PC-9 (cell line): Measurements from ENCODE around the gene ENAH. TPM values are rescaled to one million over a fixed set of nuclear protein-coding genes. Genes with fewer than 3 reads are reported as not detected.

Experiments used
- BruUV-seq: library from RNA; stranded (reverse); fragments of 400-500 nt; replicated peaks from 2 replicates; lab custom pipeline; 2021; lab: Mats Ljungman, UMichigan
- CTCF ChIA-PET: fragments of 300-600 bp; sonication (Branson Sonifier 250); formaldehyde crosslinking; loops from one replicate; lab custom pipeline; 2022; ENCODE audit warnings: antibody characterized with exemption; lab: Charles Lee
- POLR2A ChIA-PET: fragments of 300-600 bp; sonication (Branson Sonifier 250); formaldehyde crosslinking; loops from one replicate; lab custom pipeline; 2022; ENCODE audit warnings: antibody characterized with exemption; ENCODE audit not compliant: unreplicated experiment; lab: Charles Lee
- DNase-seq, 2 experiments: peaks; one replicate each; pipeline versions ENCODE4 v3.0.0 to v3.0.0-alpha.2; 2015 to 2022; ENCODE audit warnings: mixed read lengths in 1 of 2
- H2AFZ ChIP-seq: fragments of 200-600 bp; sonication (generic); 2 replicates; pipeline ENCODE4 v1.8.1; 2017; ENCODE audit warnings: antibody characterized with exemption
- H3F3A ChIP-seq: fragments of 200-600 bp; sonication (generic); 2 replicates; pipeline ENCODE4 v1.8.1; 2017; ENCODE audit warnings: antibody characterized with exemption, mild to moderate bottlenecking, low read depth; ENCODE audit not compliant: insufficient read depth
- H3K27ac ChIP-seq: fragments of 200-600 bp; sonication (generic); 2 replicates; pipeline ENCODE4 v1.6.1; 2016; ENCODE audit warnings: mixed run types
- H3K27me3 ChIP-seq: fragments of 200-600 bp; sonication (generic); 2 replicates; pipeline ENCODE4 v1.6.1; 2016; ENCODE audit warnings: low read depth, mixed run types; ENCODE audit not compliant: insufficient read depth
- H3K36me3 ChIP-seq: fragments of 200-600 bp; sonication (generic); 2 replicates; pipeline ENCODE4 v1.6.1; 2016; ENCODE audit warnings: low read depth, mixed run types
- H3K4me1 ChIP-seq: fragments of 200-600 bp; sonication (generic); replicated peaks from 2 replicates; pipeline ENCODE4 v1.6.1; 2016; ENCODE audit warnings: mixed run types; ENCODE audit not compliant: insufficient read depth
- H3K4me2 ChIP-seq: fragments of 200-600 bp; sonication (generic); 2 replicates; pipeline ENCODE4 v1.6.1; 2017; ENCODE audit warnings: mixed run types
- H3K4me3 ChIP-seq: fragments of 200-600 bp; sonication (generic); 2 replicates; pipeline ENCODE4 v1.6.1; 2016; ENCODE audit warnings: mixed run types
- H3K79me2 ChIP-seq: fragments of 200-600 bp; sonication (generic); 2 replicates; pipeline ENCODE4 v1.6.1; 2017; ENCODE audit warnings: low read depth, mixed run types
- H3K9me2 ChIP-seq: fragments of 200-600 bp; sonication (generic); 2 replicates; pipeline ENCODE4 v1.8.1; 2017; ENCODE audit warnings: mild to moderate bottlenecking; ENCODE audit not compliant: insufficient read depth
- H3K9me3 ChIP-seq: fragments of 200-600 bp; sonication (generic); 2 replicates; pipeline ENCODE4 v1.8.1; 2016; ENCODE audit warnings: low read depth; ENCODE audit not compliant: insufficient read depth
- H4K20me1 ChIP-seq: fragments of 200-600 bp; sonication (generic); 2 replicates; pipeline ENCODE4 v1.8.1; 2017; ENCODE audit not compliant: insufficient read depth
- EZH2 ChIP-seq: fragments of 200-600 bp; sonication (generic); IDR thresholded peaks from 2 replicates; pipeline ENCODE4 v1.8.0; 2017; ENCODE audit warnings: antibody characterized with exemption, low read depth
- intact Hi-C: fragments of 100-400 bp; cut with micrococcal nuclease; formaldehyde crosslinking; loops from one replicate; pipeline ENCODE4 v1.10.0; 2022; ENCODE audit not compliant: unreplicated experiment
- total RNA-seq: library from RNA; stranded (reverse); gene quantifications from 2 replicates; pipeline ENCODE4 v1.2.3, GENCODE V29; 2021
- TF ChIP-seq, protein P1 (sequence below): fragments of 200-600 bp; sonication (generic); conservative IDR thresholded peaks from 2 replicates; pipeline ENCODE4 v1.6.1; 2017; ENCODE audit warnings: mixed run types, antibody characterized with exemption, mild to moderate bottlenecking, moderate library complexity

The ENAH gene
- total RNA-seq, 1 experiment from 2014 or later: 167 TPM

DNA sequence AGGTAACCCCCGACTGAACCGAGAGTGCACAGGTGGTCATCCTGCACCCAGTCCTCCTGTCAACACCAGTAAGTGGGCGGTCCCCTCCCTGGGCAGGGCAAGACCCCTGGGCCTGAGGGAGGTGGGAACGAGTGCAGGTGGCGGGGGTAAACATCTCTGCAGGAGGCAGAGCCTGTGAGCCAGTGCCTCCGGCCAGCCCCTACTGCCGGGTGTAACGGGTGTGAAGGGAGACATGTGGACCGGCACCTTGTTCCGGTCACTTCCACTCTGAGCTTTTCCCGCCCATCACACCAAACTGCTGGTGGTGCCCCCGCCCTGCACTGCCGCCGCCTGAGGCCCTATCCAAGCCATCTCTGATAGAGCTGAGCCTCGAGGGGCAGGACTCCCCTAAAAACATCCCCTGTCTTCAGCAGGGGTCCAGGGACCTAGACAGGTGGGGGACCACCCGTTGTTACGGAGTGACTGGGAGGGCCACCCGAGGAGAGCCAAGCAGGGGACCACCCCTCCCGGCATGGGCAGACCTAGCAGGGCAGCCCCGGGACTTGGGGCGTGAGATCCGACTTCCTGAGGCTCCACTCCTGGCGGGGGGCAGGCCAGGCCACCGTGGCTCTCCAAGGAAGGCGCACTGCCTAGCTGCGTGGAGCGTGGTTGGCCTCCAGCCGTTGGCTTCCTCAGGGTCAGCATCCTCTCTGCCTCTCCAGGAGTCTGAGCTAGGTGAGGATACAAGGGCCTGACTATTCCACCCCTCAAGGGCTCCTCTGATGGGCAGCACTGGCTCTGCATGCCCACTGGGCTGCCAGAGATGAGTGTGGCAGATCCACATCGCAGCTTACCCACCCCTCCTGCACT lies 181.2 kb downstream of the ENAH start:
- Histone ChIP-seq H3K9me2 (no peaks in the 10 kb centered on the region), H3K79me2 (no peaks in the 10 kb centered on the region), H3K4me1 (peaks cover 10% of the 10 kb centered on the region), H3K27ac (no peak overlapping the region), H3K9me3 (no peaks in the 10 kb centered on the region), H3F3A (0 out of 2 replicates have a peak, but pooled peaks cover 3% of the 10 kb centered on the region), H3K4me3 (no peak overlapping the region), H3K36me3 (no peaks in the 10 kb centered on the region), H3K4me2 (no peak overlapping the region), H3K27me3 (no peaks in the 10 kb centered on the region), H2AFZ (no peak overlapping the region), H4K20me1 (no peaks in the 10 kb centered on the region)
- no TSS peak for BruUV-seq
- CTCF ChIA-PET: interaction anchor here (0.7 kb wide), 1 partner anchor 301 kb away, joined by 3 read pairs; no protein-coding TSS in a partner anchor
- POLR2A ChIA-PET: no interaction called here
- no peak for TF ChIP-seq EZH2
- TF ChIP-seq, protein P1, sequence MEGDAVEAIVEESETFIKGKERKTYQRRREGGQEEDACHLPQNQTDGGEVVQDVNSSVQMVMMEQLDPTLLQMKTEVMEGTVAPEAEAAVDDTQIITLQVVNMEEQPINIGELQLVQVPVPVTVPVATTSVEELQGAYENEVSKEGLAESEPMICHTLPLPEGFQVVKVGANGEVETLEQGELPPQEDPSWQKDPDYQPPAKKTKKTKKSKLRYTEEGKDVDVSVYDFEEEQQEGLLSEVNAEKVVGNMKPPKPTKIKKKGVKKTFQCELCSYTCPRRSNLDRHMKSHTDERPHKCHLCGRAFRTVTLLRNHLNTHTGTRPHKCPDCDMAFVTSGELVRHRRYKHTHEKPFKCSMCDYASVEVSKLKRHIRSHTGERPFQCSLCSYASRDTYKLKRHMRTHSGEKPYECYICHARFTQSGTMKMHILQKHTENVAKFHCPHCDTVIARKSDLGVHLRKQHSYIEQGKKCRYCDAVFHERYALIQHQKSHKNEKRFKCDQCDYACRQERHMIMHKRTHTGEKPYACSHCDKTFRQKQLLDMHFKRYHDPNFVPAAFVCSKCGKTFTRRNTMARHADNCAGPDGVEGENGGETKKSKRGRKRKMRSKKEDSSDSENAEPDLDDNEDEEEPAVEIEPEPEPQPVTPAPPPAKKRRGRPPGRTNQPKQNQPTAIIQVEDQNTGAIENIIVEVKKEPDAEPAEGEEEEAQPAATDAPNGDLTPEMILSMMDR: no peak
- no peak for DNase-seq
- intact Hi-C loops: no loop called here

DNA sequence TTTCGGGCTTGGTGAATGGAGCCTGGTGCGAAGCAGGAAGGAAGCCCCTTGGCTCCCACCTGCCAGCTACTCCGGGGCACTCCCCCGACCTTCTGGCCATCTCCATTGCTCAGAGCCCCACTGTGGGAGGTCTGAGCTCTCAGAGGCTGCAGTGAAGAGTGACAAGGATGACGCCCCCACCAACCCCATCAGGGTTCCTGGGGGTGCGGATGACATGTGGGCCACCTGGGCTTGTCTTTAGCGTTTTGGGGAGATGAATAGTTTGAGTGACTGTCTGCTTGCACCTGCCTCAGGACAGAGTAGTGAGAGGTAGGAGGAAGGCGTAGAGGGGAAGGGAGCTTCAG lies 181.8 kb downstream of the ENAH start:
- Histone ChIP-seq H3K27ac (no peak overlapping the region), H3K4me2 (no peak overlapping the region), H3K27me3 (no peaks in the 10 kb centered on the region), H2AFZ (no peak overlapping the region), H3K36me3 (no peaks in the 10 kb centered on the region), H3K4me1 (peaks cover 16% of the 10 kb centered on the region), H3K4me3 (no peak overlapping the region), H3K9me3 (no peaks in the 10 kb centered on the region), H3F3A (peaks cover 9% of the 10 kb centered on the region; the same call in 1 of the 2 replicates), H3K9me2 (no peaks in the 10 kb centered on the region), H3K79me2 (no peaks in the 10 kb centered on the region), H4K20me1 (no peaks in the 10 kb centered on the region)
- CTCF ChIA-PET: interaction anchor here (0.6 kb wide), 1 partner anchor 657 kb away, joined by 4 read pairs; no protein-coding TSS in a partner anchor
- intact Hi-C loops: no loop called here
- BruUV-seq: no TSS peak
- POLR2A ChIA-PET: no interaction called here
- TF ChIP-seq EZH2: no peak
- TF ChIP-seq, protein P1: no peak
- DNase-seq: no peak

DNA sequence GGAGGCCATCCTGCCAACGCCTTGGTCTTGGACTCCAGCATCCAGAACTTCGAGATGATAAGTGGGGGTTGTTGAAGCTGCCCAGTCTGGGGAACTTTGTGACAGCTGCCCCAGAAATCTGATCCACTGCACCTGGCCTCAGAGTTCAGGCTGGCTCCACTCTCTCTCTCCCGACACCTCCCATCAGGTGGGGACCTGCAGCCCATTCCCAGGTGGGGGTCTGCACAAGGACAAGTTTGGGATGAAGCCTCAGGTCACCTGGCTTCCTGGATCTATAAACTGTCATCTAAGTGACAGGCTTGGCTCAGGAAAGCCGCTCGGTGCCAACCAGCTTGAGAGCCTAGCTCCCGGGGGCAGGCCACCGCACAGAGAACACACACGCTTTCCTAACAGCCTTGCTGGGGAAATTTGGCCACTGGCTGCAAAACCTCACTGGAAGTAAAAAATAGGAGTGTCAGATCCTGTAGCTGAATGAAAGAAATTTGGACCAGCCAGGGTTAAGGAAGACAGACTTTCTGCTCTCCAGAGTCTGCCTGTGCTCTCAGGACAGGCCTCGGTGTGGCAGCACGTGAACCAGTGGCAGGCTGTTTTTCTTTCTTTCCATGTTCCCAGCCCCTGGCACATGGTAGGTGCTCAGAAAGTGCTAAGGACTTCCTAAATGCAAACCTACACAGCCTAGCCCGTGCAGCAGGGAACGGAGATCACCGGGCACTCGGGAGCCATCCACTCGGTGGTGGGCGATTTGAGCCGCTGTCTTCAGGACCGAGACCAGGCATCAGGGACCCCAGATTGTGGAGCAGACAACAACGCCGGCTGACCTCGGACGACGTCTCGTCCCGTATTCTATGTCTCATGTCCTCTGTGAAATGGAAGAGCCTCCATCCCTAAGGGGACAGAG lies 182.5 kb downstream of the ENAH start:
- H3F3A ChIP-seq: peaks cover 15% of the 10 kb centered on the region
- no peaks in the 10 kb centered on the region for H4K20me1 ChIP-seq
- H3K4me2 ChIP-seq: no peak overlapping the region
- CTCF ChIA-PET: interaction anchor here (0.6 kb wide), 1 partner anchor 657 kb away, joined by 4 read pairs; no protein-coding TSS in a partner anchor
- no peak for DNase-seq
- no peak for TF ChIP-seq EZH2
- TF ChIP-seq, protein P1: no peak
- no peaks in the 10 kb centered on the region for H3K79me2 ChIP-seq
- H3K4me3 ChIP-seq: no peak overlapping the region
- BruUV-seq: no TSS peak
- no peaks in the 10 kb centered on the region for H3K9me3 ChIP-seq
- POLR2A ChIA-PET: interaction anchor here (0.6 kb wide), 1 partner anchor 527 kb away, joined by 4 read pairs; no protein-coding TSS in a partner anchor
- H3K27ac ChIP-seq: no peak overlapping the region
- H3K36me3 ChIP-seq: no peaks in the 10 kb centered on the region
- no peaks in the 10 kb centered on the region for H3K27me3 ChIP-seq
- intact Hi-C loops: no loop called here
- peaks cover 22% of the 10 kb centered on the region for H3K4me1 ChIP-seq
- no peak overlapping the region for H2AFZ ChIP-seq
- no peaks in the 10 kb centered on the region for H3K9me2 ChIP-seq
